Stimulated activated CD8-positive, alpha-beta memory T cell treated with anti-CD3 and anti-CD28 coated beads, Interleukin-12 subunit alpha, Interleukin-12 subunit beta, amount 100 ng/mL, for 4 hours (primary cell): Measurements from ENCODE around the gene MMP13.
"Not testable (repeated sequence)": the region's sequence is repeated elsewhere in the genome, so short reads cannot be mapped to it uniquely, and the experiment has no call there.

Experiments used
- DNase-seq: peaks from one replicate; pipeline ENCODE4 v3.0.0-alpha.2; 2020; ENCODE audit warnings: low read depth

Gene MMP13

DNA sequence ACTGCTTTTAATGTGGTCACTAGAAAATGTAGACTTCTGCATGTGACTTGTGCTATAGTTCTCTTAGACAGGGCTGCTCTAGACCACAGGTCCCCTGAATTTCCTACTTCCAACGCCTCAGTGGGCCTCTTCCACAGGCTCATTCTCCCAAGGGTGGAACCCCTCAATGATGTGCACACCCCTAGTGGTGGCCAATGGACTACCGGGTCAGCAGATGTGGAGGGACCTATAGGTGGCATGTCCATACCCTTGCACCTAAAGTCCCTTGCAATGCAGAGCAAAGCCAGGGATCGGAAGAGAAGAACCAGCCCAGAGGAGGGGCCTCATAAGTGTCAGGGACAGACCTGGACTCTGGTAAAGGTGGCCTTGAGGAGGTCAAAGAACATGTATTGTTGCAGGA, 20.0 kb downstream of the MMP13 start:
- DNase-seq = no peak

DNA sequence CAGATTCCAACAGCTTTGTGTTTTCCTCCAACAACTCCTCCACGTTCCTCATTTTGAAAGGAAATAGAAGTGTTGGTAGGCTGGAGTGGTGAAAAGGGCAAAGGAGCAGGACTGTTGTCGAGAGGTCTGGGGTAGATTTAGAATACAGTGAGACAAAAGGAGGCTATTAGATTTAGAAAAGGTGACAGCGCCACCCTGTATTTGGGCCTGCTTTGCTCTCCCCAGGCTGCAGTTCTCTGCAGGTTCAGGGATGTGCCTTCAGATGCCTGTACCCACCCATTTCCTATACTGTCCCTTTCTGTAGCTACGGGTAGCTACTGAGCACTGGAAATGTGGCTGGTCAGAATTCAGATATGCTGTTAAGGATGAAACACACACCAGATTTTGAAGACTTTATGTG, 20.8 kb downstream of the MMP13 start:
- DNase-seq = no peak

DNA sequence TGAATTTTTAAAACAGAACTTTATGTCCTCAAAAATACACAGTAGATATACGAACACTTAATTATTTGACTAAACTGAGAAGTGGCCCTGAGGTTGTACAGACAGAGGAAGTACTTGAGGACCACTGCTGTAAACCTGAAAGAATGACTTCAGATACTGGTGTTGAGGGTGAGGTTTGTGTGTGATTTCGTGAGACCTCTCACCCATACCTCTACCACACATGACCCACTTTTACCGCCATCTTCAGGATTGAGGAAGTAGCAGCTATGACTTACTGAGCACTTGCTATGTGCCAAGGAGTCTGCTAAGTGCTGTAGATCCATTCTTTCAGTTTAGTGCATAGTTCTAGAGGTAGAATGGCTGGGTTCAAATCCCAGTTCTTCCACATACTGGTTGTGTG, 21.9 kb downstream of the MMP13 start:
- no peak for DNase-seq

DNA sequence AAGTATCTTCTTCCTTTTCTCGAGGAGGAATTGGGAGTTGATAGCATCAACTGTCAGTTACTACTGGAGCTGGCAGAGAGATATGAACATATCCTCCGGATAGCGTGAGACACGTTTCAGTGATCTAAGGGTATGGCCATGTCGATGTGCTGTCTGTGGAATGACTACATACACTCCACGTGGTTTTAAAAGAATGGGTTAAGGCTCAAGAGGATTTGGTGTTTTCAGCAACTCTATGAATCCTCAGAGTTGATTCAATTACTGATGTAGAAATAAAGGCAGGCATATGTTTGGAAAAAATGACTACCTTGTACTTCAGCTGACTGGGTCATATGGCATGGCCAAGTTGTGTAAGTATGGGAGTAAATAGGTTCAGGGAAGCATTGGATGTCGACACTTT, 22.9 kb downstream of the MMP13 start:
- no peak for DNase-seq

DNA sequence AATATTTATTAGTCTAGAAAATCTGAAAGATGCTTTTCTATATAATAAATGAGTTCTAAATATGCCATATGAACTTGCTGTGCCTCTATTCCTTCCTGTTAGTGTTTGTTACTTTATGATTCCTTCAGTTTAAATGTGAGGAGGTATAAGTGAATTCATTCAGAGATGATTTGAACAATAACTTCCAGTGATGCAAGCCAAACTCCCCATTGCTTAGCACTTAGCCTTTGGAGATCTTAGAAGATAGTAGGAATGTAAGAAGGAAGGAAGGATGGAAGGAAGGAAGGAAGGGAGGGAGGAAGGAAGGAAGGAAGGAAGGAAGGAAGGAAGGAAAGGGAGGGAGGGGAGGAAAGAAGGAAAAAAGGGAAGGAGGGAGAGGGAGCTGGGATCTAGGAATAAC, 25.1 kb downstream of the MMP13 start:
- no peak for DNase-seq

DNA sequence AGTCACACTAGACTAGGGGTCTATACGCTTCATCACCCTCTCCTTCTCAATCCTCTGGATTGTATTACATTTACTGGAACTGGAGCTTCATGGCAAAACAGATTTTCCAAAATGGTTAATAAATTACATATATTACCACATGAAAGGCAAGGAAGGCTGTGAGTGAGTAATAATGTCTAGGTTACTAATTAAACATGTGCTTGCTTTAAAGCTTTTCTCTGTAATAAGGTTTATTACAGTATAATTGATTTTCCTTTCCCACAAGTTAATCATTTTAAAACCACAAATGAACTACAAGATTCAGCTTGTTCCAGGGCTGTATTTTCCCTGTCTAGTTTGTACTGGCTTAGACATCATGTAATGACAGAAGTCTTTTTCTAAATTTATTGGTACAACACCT, 25.6 kb downstream of the MMP13 start:
- DNase-seq = no peak

DNA sequence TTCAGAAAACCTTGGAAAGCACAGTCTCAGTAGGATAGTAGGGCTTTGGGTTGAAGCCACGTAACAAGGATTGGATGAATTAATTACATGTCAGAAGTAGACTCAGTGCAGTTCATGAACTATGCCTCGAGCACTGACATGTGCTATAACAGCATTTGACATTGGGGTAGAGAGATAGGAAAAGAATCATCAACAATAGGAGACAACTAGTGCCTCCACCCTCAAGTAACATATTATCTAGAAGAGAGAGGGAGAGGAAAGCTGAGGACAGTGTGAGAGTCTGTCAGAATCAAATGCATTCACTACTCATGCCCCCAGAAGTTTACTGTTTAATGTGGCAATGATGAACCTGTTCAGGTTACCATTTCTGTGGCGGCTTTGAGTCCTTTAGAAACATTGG, 26.4 kb downstream of the MMP13 start:
- no peak for DNase-seq

DNA sequence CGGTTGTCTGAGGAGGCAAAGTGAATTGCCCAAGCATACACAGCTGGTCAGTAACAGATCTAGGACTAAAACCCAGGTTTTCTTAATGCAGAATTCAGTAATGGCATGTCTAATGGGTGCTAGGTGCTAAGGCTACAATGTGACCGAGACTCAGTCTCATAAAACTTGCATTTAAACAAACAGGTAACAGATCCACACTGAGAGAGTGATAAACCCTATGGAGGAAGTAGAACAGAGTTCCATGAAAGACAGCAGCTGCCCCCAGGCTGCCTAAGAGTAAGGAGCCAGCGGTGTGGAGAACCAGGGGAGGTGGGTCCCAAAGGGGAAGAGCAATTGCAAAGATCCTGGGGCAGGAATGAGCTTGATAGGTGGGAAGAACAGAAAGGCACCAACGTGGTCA, 27.3 kb downstream of the MMP13 start:
- DNase-seq = no peak

DNA sequence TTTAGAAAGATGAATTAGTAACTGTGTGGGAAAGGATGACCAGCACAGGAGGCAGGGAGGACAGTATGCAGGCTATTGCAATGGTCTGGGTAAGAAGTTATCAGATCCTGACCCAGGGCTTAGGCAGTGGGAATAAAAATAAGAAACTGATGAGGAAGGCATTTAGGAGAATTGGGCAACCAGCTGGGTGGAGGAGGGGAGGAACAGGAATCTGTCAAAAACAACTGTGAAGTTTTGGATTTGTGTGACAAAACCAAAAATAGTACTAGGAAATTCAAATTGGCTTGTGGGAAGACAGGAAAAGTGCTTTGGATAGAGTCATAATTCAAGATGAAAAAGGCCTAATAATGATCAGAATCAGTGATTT, 27.9 kb downstream of the MMP13 start:
- DNase-seq = no peak

DNA sequence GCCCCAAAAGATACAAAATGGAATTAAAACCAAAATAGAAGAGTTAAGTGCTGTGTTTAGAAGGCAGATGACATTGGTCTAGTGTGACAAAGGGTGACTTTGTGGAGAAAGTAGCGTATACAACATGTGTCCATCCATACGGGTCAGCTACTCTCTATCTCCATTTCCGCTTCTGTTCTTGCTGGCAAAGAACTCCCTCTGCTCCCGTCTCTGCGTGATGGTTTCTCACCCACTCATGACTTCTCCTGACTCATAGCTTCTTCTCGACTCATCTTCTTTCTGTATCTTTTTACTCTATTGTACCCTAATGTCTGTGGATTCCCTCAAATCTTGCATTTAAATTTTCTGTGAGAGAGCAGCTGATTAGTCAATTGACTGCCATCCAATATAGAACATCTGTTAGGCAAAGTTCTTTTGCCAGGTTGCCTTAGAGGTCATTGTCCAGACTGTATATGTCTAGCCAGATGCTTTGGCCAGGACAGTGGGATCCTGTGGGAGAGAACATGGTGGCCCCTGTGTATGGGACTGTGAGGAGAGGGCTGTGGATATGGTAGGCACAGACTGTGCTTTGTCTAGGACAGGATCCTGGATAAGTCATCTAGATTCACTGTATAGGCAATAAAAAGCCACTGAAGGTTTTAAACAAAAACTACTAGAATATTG, 28.4 kb downstream of the MMP13 start:
- DNase-seq = no peak

DNA sequence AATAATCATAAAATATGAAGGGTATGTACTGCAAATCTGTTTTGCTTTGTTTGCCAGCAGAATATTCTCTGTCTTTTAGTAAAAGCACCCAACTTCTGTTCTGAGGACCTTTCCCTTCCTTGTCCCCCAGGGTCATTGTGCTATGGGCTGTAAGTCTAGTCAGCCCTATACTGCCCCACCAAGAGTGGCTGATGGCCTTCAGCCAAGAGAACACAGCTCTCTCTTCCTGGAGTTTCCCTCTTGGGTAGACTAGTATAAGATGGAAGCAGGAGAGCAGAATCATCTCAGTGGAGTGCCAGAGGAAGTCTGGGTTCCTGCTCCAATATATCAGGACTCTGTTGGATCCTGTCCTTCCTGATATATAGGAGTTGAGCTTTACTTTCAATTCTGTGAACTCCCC, 29.0 kb downstream of the MMP13 start:
- DNase-seq = no peak

DNA sequence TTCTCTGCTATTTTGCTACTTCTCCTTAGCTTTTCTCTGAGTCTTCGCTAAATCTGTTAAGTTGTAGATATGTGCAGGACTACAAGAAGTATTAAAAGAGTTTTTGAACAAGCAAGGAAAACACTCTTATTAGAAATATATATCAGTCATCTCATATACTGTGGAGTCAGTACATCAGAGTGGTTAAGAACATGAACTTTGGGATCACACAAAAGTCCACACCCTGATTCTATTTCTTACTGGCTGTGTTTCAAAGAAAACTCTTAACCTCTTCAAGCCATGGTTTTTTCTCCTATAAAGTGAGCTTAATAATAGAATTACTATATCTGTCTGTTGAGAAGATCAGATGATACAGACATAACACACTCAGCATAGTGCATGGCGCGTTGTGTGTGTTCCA, 29.5 kb downstream of the MMP13 start:
- DNase-seq = no peak

DNA sequence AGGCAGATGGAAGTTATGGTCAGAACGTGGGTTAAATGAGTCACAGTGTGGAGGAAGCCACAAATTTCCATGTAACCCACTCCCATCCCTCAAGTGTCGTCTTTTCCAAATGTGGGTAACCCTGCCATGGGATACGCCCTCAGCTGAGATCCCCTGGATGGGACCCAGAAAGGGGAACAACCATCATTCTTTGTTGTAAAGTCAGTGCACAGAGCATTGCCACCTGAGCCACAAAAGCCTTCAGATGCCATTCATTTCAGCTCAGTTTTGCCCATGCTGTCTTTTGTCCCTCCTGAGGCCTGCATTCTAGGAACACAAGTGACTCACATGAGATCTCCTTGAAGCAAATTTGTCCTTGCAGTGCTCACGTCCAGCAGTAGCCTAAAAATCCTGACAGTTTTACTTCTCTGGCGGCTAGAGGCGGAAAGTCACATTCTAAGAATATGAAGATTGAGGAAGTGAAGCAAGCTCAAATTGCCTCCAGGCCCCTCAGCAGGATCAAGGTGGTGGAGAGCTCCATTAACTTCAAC, 30.6 kb downstream of the MMP13 start:
- DNase-seq = no peak

DNA sequence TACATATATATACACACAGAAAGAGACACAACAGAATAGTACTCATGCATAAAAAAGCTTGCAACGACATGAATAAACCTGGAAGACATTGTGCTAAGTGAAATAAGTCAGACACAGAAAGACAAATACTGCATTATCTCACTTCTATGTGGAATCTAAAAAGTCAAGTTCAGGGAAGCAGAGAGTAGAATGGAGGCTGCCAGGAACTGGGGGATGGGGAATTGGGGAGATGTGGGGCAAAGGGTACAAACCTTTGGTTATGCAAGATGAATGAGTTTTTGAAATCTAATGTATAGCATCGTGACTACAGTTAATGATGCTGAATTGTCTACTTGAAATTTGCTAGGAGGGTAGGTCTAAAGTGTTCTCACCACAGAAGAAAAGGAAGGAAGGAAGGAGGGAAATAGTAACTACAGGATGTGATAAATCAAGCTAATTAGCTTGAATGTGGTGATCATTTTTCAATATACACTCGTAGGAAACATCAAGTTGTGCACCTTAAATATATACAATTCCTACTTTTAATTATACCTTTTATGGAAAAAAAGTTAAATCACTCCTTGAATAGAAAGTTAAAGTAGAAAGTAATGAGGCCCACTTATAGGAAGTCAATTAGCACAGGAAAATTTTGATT, 33.8 kb downstream of the MMP13 start:
- no peak for DNase-seq

DNA sequence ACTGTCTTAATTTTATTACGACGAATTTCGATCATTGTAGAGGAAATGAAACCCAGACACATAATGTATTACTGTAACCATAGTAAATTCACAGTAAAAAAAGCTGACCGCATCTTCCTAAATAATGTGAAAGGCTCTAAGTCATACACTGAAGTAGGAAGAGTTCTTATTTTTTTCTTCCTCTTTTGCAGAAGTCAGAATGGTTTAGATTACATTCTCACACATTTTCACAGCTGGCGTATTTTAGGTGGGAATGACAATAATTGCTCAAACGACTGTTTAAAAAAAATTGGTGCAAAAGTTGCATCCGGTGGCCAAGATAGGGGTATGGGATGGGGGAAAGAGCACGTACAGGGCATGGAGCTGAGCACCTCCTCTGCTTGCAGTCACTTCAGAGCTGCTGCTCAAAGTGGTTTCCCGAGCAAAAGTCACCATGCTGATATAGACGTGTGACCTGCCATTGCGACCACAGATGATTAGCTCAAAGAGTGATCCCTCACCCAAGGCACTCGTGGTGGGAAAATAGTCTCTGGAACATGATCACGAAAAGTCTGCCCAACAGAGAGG, 35.3 kb downstream of the MMP13 start:
- no peak for DNase-seq

DNA sequence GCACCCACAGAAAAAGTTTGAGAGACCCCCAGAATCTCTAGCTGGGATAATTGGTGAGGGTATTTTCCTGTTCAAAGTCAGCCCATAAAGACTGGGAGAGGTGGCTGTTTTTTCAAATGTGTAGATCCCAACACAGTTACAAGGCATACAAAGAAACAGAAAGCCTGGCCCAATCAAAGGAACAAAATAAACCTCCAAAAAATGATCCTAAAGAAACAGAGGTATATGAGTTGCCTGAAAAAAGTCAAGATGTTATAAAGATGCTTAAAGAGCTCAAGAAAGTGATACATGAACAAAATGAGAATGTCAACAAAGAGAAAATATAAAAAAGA, 40.5 kb downstream of the MMP13 start:
- no peak for DNase-seq

DNA sequence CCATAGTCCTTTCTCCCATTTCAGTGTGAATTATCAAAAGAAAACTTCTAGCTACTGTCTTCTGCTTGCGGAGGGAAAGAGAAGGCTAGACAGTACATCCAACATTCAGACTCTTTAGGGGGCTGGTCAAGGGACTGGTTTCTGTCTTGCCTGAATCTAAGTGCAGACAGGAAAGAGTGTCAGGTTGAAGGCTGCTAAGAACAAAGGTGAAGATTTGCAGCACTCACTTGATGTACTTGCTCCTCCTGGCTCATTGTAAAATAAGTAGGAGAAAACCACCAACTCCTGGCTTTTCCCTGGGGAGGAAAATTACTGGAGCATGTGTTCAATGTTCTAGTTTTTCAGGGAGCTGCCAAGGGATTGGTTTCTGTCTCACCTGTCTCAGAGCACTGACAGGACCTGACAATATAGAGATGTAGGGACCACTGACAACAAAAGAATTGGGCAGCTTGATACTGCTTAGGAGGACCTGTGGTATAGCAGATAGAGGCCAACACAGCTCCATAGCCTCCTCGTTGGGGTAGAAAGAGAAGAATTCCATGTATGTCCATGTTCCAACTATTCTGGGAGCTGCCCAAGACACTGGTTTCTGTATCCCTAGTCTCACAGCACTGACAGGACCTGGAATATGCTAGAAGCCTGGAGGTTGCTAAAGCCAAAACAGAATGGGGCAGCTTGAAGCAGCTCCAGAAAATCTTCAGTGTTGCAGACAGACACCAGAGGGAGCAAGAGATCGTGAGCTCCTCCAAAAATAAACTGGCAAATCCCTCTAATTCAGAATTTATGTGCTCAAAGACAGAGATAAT, 41.1 kb downstream of the MMP13 start:
- DNase-seq = no peak

DNA sequence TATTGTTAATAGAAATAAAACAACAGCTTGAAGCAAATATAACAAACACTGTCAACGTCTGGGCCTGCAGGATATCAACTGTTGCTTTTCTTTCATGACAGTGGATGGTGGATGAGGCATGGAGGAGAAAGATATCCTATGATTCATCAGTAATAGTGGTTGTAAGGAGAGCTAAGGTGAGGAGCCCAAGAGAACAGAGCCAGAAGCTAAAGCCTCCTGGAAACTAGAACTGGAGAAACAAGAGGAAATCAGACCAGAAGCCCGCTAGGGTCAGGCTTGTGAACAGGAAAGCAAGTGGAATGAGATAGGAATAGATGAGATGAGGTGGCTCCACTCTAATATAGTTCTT, 43.1 kb downstream of the MMP13 start:
- DNase-seq = no peak

DNA sequence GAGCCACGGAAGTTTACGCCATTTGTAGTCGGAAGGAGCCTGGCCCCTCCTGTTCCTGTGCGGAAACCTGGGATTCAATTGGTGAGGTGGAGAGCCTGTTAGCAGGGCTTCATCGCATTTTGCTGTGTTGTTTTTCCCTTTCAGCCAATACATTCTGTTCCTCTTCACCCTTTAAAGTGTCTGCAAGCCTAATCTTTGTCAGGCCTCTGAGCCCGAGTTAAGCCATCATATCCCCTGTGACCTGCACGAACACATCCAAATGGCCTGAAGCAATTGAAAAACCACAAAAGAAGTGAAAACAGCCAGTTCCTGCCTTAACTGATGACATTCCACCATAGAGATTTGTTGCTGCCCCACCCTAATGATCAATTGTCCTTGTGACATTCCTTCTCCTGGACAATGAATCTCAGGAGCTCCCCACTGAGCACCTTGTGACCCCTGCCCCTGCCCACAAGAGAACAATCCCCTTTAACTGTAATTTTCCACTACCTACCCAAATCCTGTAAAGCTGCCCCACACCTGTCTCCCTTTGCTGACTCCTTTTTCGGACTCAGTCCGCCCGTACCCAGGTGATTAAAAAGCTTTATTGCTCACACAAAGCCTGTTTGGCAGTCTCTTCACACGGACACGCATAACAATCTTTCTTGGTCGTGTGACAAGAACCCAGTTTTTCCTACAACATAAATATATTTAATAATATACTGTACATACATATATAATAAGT, 43.6 kb downstream of the MMP13 start:
- no peak for DNase-seq

DNA sequence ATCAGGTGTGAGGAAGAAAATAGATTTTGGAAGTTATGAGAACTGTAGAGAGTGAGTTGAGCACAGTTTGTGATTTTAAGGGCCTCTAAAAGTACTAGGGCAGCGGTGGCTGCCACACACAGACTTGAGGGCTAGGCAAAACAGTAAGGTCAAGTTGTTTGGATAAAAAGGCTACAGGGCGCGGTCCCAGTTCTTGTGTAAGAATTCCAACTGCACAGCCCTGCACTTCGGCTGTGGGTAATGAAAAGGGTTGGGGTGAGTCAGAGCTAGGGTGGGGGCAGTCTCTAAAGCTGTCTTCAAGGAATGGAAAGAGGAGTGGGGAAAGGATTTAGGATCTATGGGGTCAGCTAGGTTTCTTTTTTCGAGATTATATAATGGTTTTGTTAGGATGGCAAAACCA, 49.7 kb downstream of the MMP13 start:
- DNase-seq = not testable (repeated sequence)

DNA sequence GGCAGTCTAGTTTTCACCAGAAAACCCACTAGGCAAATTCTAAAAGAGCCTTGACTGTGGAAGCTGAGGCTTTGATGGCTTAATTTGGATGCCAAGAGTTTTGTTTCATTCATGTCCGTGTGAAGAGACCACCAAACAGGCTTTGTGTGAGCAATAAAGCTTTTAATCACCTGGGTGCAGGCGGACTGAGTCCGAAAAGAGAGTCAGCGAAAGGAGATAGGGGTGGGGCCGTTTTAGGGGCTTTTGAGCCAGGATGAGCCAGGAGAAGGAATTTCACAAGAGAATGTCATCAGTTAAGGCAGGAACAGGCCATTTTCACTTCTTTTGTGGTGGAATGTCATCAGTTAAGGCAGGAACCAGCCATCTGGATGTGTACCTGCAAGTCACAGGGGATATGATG, 51.6 kb downstream of the MMP13 start:
- not testable (repeated sequence) for DNase-seq

DNA sequence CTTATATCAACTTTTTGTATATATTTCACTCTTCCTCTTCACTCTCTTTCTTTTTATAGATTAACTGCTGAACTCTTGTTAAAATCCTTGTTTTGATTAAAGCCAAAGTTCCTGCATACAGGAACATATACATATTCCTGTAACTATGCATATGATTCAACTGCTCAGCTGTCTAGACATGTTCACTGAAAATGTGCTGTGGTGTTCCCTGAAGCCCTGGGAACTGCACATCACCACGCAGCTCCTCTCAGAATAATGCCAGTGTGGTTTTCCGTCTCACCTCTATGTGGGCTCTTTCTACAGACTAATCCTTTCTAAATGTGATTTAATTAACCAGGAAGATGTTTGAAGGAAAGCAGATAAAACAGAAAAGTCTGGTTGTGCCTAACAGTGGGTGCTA, 55.2 kb downstream of the MMP13 start:
- no peak for DNase-seq
